CD14-positive monocyte (primary cell): ENCODE results near the gene SMC3. TPM values are rescaled to one million over a fixed set of nuclear protein-coding genes. Genes with fewer than 3 reads are reported as not detected.

Experiments
- DNase-seq, 3 donors: peaks; one replicate each; pipeline ENCODE4 v3.0.0-alpha.2; 2011 to 2022
- H2AFZ ChIP-seq: 2 replicates; pipeline ENCODE4 v1.6.0; 2012; ENCODE audit warnings: mild to moderate bottlenecking, low read depth, low read length, inconsistent platforms; ENCODE audit not compliant: insufficient read depth, poor library complexity, severe bottlenecking
- H3K27ac ChIP-seq, 2 donors: 1 replicate in 1 of 2; 2 replicates in 1 of 2; pipeline ENCODE4 v1.5.1; 2012 to 2013; ENCODE audit warnings: low read length in 2 of 2, control low read depth in 1 of 2, inconsistent platforms in 1 of 2, low read depth in 1 of 2, mild to moderate bottlenecking in 1 of 2
- H3K27me3 ChIP-seq, 2 donors: one replicate each; pipeline versions ENCODE4 v1.6.0 to v1.6.1; 2011 to 2013; ENCODE audit warnings: low read length in 2 of 2; ENCODE audit not compliant: control insufficient read depth in 2 of 2, insufficient read depth in 2 of 2
- H3K36me3 ChIP-seq, 2 donors: replicated peaks in 1 of 2; 1 replicate in 1 of 2; 2 replicates in 1 of 2; pipeline versions ENCODE4 v1.5.1 to v1.6.1; 2012 to 2013; ENCODE audit warnings: low read length in 2 of 2, control low read depth in 1 of 2, inconsistent platforms in 1 of 2, mild to moderate bottlenecking in 1 of 2; ENCODE audit not compliant: insufficient read depth in 2 of 2, control insufficient read depth in 1 of 2
- H3K4me1 ChIP-seq, 2 donors: 1 replicate in 1 of 2; 2 replicates in 1 of 2; pipeline versions ENCODE4 v1.5.1 to v1.6.1; 2012 to 2013; ENCODE audit warnings: low read length in 2 of 2, control low read depth in 1 of 2, inconsistent platforms in 1 of 2, mild to moderate bottlenecking in 1 of 2, moderate library complexity in 1 of 2; ENCODE audit not compliant: insufficient read depth in 2 of 2, control insufficient read depth in 1 of 2
- H3K4me2 ChIP-seq: replicated peaks from 2 replicates; pipeline ENCODE3; 2012; ENCODE audit warnings: low read length, moderate library complexity, mild to moderate bottlenecking; ENCODE audit not compliant: poor library complexity, severe bottlenecking; ENCODE audit errors: extremely low read depth
- H3K4me3 ChIP-seq, 3 experiments: fragments of 200-600 bp in 1 of 3; sonication (generic) in 1 of 3; replicated peaks in 1 of 3; 1 replicate in 2 of 3; 2 replicates in 1 of 3; pipeline ENCODE4 v1.5.1; 2011 to 2013; ENCODE audit warnings: low read length in 3 of 3, mild to moderate bottlenecking in 3 of 3, control low read depth in 2 of 3, low read depth in 2 of 3, inconsistent platforms in 1 of 3, moderate library complexity in 1 of 3
- H3K79me2 ChIP-seq: 2 replicates; pipeline ENCODE4 v1.6.0; 2012; ENCODE audit warnings: mild to moderate bottlenecking, control low read depth, inconsistent platforms, low read length, moderate library complexity; ENCODE audit not compliant: insufficient read depth
- H3K9ac ChIP-seq: 2 replicates; pipeline ENCODE4 v1.6.0; 2017; ENCODE audit warnings: low read length, mild to moderate bottlenecking; ENCODE audit not compliant: insufficient read depth, poor library complexity, severe bottlenecking
- H3K9me3 ChIP-seq, 2 donors: replicated peaks in 1 of 2; 1 replicate in 1 of 2; 2 replicates in 1 of 2; pipeline versions ENCODE4 v1.5.1 to v1.6.1; 2012 to 2013; ENCODE audit warnings: low read length in 2 of 2, control low read depth in 1 of 2; ENCODE audit not compliant: control insufficient read depth in 1 of 2, insufficient read depth in 1 of 2
- H4K20me1 ChIP-seq: 2 replicates; pipeline ENCODE4 v1.6.0; 2012; ENCODE audit warnings: mild to moderate bottlenecking, low read length, control low read depth, moderate library complexity; ENCODE audit not compliant: insufficient read depth
- H3K27ac Mint-ChIP-seq, 7 donors: one replicate each; pipeline ENCODE4 v1.8.0; 2020; ENCODE audit warnings: mild to moderate bottlenecking in 7 of 7, mixed read lengths in 7 of 7, moderate library complexity in 6 of 7, inconsistent platforms in 2 of 7
- H3K27me3 Mint-ChIP-seq, 3 donors: one replicate each; pipeline ENCODE4 v1.8.0; 2021 to 2022; ENCODE audit warnings: low read depth in 3 of 3, mild to moderate bottlenecking in 3 of 3, mixed read lengths in 3 of 3, moderate library complexity in 3 of 3, inconsistent platforms in 1 of 3
- H3K36me3 Mint-ChIP-seq, 2 donors: one replicate each; pipeline ENCODE4 v1.8.0; 2020; ENCODE audit warnings: mixed read lengths in 2 of 2, inconsistent platforms in 1 of 2, mild to moderate bottlenecking in 1 of 2
- H3K4me1 Mint-ChIP-seq: one replicate; pipeline ENCODE4 v1.8.0; 2020; ENCODE audit warnings: mild to moderate bottlenecking, mixed read lengths
- H3K4me3 Mint-ChIP-seq, 2 donors: one replicate each; pipeline ENCODE4 v1.8.0; 2020; ENCODE audit warnings: mild to moderate bottlenecking in 2 of 2, mixed read lengths in 2 of 2, moderate library complexity in 1 of 2
- H3K9me3 Mint-ChIP-seq, 7 donors: one replicate each; pipeline ENCODE4 v1.8.0; 2020 to 2022; ENCODE audit warnings: mixed read lengths in 7 of 7, mild to moderate bottlenecking in 6 of 7, moderate library complexity in 6 of 7, inconsistent platforms in 2 of 7
- CTCF ChIP-seq: fragments of 200-600 bp; IDR thresholded peaks from one replicate; pipeline ENCODE4 v1.8.0; 2022; ENCODE audit warnings: antibody characterized with exemption, mild to moderate bottlenecking
- WGBS: methylation state at CpG from one replicate; pipeline ENCODE4 v1.1.5; 2013; ENCODE audit warnings: missing lambda C conversion rate; ENCODE audit not compliant: insufficient coverage; 5-methylcytosine and 5-hydroxymethylcytosine counted together
- intact Hi-C, 2 donors: fragments of 100-400 bp; cut with micrococcal nuclease; formaldehyde crosslinking; loops; one replicate each; pipeline versions ENCODE4 v1.15.0 to v1.15.1; 2023
- polyA plus RNA-seq, 3 donors: library from polyadenylated mRNA; depleted of rRNA in 1 of 3; unstranded in 2 of 3; stranded (reverse) in 1 of 3; fragments of 300-500 nt in 2 of 3; fragments of >200 nt in 1 of 3; fragmentation: Illumina TruSeq in 2 of 3; gene quantifications; 1 replicate in 2 of 3; 2 replicates in 1 of 3; pipeline ENCODE4 v1.2.3, GENCODE V29; 2012 to 2021

The SMC3 gene
- polyA plus RNA-seq, 3 donors: 5.0 to 33.9 (median 21.1) TPM

DNA sequence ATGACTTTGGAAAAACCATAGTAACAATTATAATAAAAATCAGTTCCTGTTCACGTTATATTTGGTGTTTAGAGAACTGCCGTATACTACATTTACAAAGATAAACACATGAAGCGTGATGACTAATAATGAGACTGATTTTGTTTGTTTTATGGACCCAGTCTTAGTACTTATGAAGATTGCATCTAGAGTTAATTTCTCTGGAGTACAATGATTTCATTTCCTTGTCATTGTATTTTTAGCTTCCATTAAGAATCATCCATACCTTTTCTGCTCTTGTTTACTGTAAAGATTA is 79.6 kb downstream of the SMC3 start:
- TF ChIP-seq CTCF: no peak
- peaks cover 3 to 5% of the 10 kb centered on the region in 2 donors for H3K36me3 Mint-ChIP-seq
- H3K4me1 ChIP-seq: peaks cover 6 to 15% of the 10 kb centered on the region in 2 donors
- H4K20me1 ChIP-seq: no peaks in the 10 kb centered on the region
- peaks cover 58 to 61% of the 10 kb centered on the region in 2 donors for H3K27me3 ChIP-seq
- no CpG with 5 or more reads among the region's 3 CpGs for WGBS
- intact Hi-C loops: no loop called here
- H3K27me3 Mint-ChIP-seq: peaks cover 54 to 66% (median 55%) of the 10 kb centered on the region in 3 donors
- H3K4me2 ChIP-seq: no peak overlapping the region
- H2AFZ ChIP-seq: no peak overlapping the region
- peak overlapping the region in 1 of 2 donors; percentile 31 for H3K4me3 Mint-ChIP-seq
- no peaks in the 10 kb centered on the region for H3K36me3 ChIP-seq
- H3K27ac ChIP-seq: no peak overlapping the region
- H3K9me3 Mint-ChIP-seq: peaks cover 0 to 11% (median 3%) of the 10 kb centered on the region in 7 donors
- no peak overlapping the region for H3K9ac ChIP-seq
- H3K4me1 Mint-ChIP-seq: peaks cover 29% of the 10 kb centered on the region
- no peak for DNase-seq
- no peak overlapping the region for H3K27ac Mint-ChIP-seq
- H3K79me2 ChIP-seq: no peaks in the 10 kb centered on the region
- H3K9me3 ChIP-seq: peaks cover 0 to 20% of the 10 kb centered on the region in 2 donors
- no peak overlapping the region for H3K4me3 ChIP-seq

DNA sequence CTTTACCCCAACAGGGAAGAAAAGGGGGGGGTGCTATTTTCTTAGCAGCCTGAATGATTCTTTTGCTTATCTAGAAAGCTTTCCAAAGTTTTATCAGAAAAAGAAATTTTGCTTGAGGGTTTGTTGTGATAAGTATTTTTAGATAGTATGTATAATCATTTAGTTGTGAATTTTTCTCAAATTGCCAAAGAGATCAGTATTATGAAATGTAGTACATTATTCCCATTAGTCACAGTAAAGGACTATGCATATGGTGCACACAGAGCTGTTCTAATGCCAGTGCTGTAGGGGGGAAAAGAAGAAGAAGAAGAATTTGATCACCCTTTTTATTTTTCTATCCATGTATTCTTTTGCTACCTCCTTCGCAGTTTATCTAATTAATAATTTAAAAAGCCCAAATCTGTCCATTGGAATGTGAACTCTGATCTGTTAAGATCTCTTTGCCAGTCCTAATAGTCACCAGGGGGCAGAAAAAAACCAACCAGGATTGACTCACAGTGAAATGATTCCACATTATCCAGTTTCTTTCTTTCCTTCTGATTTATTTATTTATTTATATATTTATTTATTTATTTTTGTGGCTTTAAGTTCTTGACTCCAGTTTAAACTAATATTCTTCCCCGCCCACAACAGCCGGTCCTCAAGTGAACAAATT is 81.3 kb downstream of the SMC3 start:
- WGBS: no CpG with 5 or more reads among the region's 3 CpGs
- H3K4me2 ChIP-seq: no peak overlapping the region
- intact Hi-C loops: no loop called here
- no peaks in the 10 kb centered on the region for H4K20me1 ChIP-seq
- H3K4me1 Mint-ChIP-seq: peaks cover 19% of the 10 kb centered on the region
- H3K79me2 ChIP-seq: no peaks in the 10 kb centered on the region
- no peak for TF ChIP-seq CTCF
- H3K9ac ChIP-seq: no peak overlapping the region
- H3K4me3 Mint-ChIP-seq: peak overlapping the region in 1 of 2 donors; percentile 40
- H2AFZ ChIP-seq: no peak overlapping the region
- no peaks in the 10 kb centered on the region for H3K36me3 ChIP-seq
- H3K9me3 ChIP-seq: peaks cover 0 to 9% of the 10 kb centered on the region in 2 donors
- H3K27ac ChIP-seq: no peak overlapping the region
- peaks cover 0 to 5% (median 0%) of the 10 kb centered on the region in 7 donors for H3K9me3 Mint-ChIP-seq
- H3K27ac Mint-ChIP-seq: no peak overlapping the region
- peaks cover 2 to 3% of the 10 kb centered on the region in 2 donors for H3K36me3 Mint-ChIP-seq
- H3K4me1 ChIP-seq: peaks cover 0 to 5% of the 10 kb centered on the region in 2 donors
- peaks cover 37 to 53% (median 49%) of the 10 kb centered on the region in 3 donors for H3K27me3 Mint-ChIP-seq
- DNase-seq: no peak
- H3K27me3 ChIP-seq: peaks cover 43 to 48% of the 10 kb centered on the region in 2 donors
- H3K4me3 ChIP-seq: no peak overlapping the region
